ENCODE results near the gene UBTFL1. TPM values are rescaled to one million over a fixed set of nuclear protein-coding genes. Genes with fewer than 3 reads are reported as not detected.
"Not testable (repeated sequence)": the region's sequence is repeated elsewhere in the genome, so short reads cannot be mapped to it uniquely, and the experiment has no call there.

The UBTFL1 gene, protein sequence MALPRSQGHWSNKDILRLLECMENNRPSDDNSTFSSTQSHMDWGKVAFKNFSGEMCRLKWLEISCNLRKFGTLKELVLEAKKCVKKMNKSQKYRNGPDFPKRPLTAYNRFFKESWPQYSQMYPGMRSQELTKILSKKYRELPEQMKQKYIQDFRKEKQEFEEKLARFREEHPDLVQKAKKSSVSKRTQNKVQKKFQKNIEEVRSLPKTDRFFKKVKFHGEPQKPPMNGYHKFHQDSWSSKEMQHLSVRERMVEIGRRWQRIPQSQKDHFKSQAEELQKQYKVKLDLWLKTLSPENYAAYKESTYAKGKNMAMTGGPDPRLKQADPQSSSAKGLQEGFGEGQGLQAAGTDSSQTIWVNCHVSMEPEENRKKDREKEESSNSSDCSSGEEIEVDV
- total RNA-seq: not detected in 2 replicates

DNA sequence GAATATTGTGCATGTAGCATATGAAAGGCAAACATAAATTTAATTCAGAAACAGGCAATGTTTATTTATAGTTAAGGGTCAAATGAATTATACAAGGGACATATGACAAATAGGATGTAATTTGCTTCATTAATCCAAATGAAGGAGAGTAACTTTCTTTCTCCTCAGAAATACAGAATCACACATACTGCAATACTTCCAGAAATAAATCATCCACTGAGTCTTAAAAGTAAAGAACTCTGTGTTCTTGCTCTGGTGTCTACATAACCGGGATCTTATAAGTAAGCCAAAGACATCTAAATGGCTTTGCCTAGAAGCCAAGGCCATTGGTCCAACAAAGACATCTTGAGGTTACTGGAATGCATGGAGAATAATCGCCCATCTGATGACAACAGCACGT, at the start of gene UBTFL1:
Gene UBTFL1, plus strand, starts transcription at position 301 of the 400 bp plus-strand sequence. Its CDS starts 0 bp downstream, at position 301.
- not testable (repeated sequence) for DNase-seq (ENCODE audit: low read depth in 2 of 2)

GRCh38 chr11:90051591-90052209, 34.0 kb upstream of the UBTFL1 start:
- DNase-seq (ENCODE audit: low read depth in 2 of 2): not testable (repeated sequence)

- not testable (repeated sequence) for DNase-seq (ENCODE audit: low read depth in 2 of 2)
Observed at GRCh38 chr11:90052311-90052710, 33.4 kb upstream of the UBTFL1 start.

- DNase-seq (ENCODE audit: low read depth in 2 of 2): not testable (repeated sequence)
Observed at GRCh38 chr11:90053545-90053944, 32.2 kb upstream of the UBTFL1 start.

DNA sequence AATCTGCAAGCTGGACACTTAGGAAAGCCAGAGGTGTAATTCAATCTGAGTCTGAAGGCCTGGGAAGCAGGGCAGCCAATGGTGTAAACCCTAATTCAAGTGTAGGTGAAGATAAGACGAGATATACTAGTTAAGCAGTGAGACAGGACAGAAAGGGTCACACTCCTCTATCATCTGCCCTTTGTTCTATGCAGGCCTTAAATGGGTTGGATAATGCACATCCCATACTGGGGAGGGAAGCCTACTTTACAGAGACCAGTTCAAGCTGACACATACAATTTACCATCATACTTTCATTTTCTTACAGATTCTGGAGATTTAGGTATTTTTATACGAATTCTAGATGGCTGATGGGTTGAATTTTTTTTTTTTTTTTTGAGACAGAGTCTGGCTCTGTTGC, 3.0 kb downstream of the UBTFL1 start:
- DNase-seq (ENCODE audit: low read depth in 2 of 2): not testable (repeated sequence)

GRCh38 chr11:90095230-90095924, 9.6 kb downstream of the UBTFL1 start:
- not testable (repeated sequence) for DNase-seq (ENCODE audit: low read depth in 2 of 2)

DNA sequence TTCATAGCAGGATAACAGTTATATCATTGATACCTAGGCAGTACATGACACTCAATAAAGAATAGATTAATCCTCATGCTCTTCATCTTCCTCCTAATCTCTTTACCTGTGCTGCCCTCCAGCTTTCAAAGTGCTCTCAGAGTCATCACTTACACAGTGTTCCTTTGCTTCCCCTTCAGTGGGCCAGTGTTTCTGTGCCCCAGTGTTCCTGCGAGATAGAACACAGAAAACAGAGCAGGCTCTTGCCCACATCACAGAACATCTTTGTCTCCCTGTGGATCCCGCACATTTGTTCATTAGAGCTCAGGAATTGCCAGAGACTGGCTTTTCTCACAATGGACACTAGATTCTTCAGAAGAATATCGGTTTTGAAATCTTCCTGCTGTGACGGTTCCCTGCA, 12.5 kb downstream of the UBTFL1 start:
- not testable (repeated sequence) for DNase-seq (ENCODE audit: low read depth in 2 of 2)

DNA sequence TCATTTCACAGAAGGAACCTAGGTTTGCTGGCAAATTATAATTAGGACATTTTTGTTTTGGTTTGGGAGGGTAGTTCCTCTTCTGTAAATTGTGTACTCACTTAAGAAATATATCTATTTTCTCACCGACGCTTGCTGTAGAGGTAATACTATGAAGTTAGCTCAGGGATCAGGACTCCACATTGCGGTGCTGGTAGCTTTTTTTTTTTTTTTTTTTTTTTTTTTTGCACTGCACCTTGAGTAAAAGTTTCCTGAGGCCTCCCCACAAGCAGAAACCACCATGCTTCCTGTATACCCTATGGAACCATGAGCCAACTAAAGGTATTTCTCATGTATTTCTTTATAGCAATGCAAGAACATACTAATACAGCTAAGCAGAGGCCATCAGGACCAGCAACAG, 14.7 kb downstream of the UBTFL1 start:
- DNase-seq (ENCODE audit: low read depth in 2 of 2): no peak

DNA sequence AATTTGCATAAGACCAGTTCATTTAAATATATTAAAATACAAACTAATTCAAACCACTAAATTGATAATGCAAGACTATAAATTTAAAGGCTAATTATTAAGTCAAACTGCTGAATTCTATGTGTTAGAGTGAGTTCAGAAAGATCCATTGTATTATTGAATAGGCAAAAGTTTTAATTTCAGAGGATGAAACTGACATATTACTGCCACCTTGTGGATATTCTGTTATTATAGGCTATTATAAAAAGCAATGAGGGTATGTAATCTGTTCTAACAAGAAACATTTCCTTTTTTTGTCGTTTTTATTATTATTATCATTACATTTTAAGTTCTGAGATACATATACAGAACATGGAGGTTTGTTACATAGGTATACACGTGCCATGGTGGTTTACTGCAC, 27.8 kb downstream of the UBTFL1 start:
- DNase-seq (ENCODE audit: low read depth in 2 of 2): peak; percentile 7 to 8

- DNase-seq (ENCODE audit: low read depth in 2 of 2): no peak
Observed at GRCh38 chr11:90120191-90120590, 34.4 kb downstream of the UBTFL1 start.

- DNase-seq (ENCODE audit: low read depth in 2 of 2): no peak
Observed at GRCh38 chr11:90124371-90124770, 38.6 kb downstream of the UBTFL1 start.

GRCh38 chr11:90124946-90125345, 39.2 kb downstream of the UBTFL1 start:
- no peak for DNase-seq (ENCODE audit: low read depth in 2 of 2)

DNA sequence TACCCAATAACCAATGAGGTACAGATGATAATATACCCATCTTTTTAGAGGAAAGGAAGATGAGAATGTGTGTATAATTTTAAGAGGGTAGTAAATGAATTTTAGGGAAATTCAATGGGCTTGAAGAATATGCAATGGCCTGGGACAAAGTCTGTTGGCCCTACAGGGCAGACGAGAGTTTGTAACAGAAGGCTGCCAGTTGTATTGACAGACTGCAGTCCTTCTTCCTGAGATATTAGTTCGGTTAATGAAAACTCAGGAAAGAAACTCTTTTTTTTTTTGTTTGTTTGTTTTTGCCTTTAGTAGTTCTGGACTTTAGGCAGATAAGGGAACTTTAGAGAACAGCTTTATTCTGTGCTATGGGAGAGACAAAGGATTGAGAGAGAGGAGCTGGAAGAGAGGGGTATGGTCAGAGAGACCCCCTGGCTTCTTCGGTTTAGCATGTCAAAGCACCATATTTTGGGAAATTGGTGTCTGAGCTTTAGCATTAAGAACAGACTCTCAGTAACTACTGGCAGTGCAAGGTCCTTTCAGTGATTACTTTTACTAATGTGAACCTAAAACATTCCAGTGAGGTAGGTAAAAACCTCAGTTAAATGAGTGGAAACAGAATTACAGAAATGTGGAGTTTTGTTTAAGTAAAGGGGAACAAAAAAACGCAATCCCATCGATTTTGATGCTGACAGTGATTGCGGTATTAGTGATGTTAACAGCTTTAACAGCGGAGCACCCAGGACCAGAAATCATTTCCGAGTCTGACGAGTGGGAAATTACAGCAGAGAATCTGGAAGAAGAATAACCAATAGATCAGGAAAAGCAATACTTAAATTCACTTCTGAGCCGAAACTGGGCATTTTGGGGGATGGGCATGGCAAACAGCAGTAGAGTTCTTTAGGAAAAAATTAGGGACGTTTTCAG, 48.1 kb downstream of the UBTFL1 start:
- DNase-seq (ENCODE audit: low read depth in 2 of 2): no peak

DNA sequence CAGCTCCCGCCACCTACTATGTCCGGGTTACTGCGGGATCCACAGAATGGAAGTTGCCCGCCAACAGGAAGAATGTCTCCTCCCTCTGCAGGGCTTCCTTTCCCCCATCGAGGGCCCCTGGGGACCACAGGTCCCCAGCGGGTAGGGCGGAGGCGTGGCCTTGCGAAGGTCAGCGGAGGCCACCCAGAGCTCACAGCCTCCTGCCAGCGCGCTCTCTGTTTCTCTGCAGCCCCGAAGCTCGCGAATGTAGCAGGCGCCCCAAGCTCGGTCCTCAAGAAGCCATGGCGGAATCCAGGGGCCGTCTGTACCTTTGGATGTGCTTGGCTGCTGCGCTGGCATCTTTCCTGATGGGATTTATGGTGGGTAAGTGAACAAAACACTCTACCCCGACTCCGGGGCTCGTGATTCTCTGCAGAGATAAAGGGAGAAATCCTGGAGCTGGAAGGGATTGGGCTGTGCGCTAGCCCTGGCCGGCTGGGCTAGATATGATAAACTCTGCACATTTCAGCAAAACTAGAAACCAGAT, 48.8 kb downstream of the UBTFL1 start, which contains the start of gene NAALAD2:
Gene NAALAD2, plus strand, starts transcription at position 186 of the 526 bp plus-strand sequence. Its CDS starts 96 bp downstream, at position 282.
- DNase-seq (ENCODE audit: low read depth in 2 of 2): no peak

DNA sequence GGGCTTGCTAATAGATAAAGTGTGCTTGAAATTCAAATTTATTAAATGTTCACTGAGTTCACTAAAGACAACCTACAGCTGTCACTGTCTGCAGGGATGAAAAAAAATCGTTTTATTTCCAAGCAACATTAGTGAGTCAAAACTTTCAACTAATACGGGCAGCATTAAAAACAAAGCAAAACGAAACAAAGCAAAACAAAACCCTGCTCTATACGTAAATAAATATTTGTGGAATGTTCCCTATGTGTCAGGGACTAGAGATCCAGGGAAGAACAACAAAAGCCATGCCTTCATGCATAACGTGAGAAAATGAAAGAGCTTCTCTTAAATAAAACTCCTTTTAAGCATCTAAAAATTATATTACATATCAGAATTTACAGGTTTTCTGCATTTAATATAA, 49.3 kb downstream of the UBTFL1 start:
- no peak for DNase-seq (ENCODE audit: low read depth in 2 of 2)

Other genes starting within 250 kb of the UBTFL1 start
- under 0.01 TPM in 1 of 2 replicates, not detected in the other for gene TRIM64B, start 207.5 kb upstream of the UBTFL1 start, total RNA-seq
- gene TRIM49D1, start 163.7 kb upstream of the UBTFL1 start, total RNA-seq: not detected in 2 replicates
- gene TRIM49D2, start 161.9 kb upstream of the UBTFL1 start, total RNA-seq: not detected in 2 replicates
- not detected in 2 replicates for gene TRIM64, start 119.9 kb upstream of the UBTFL1 start, total RNA-seq
- gene TRIM49C, start 54.8 kb upstream of the UBTFL1 start, total RNA-seq: not detected in 2 replicates
- gene NAALAD2, start 48.7 kb downstream of the UBTFL1 start, total RNA-seq: 0.26 and 0.51 TPM in 2 replicates
- 21.1 and 23.4 TPM in 2 replicates for gene CHORDC1, start 137.1 kb downstream of the UBTFL1 start, total RNA-seq

Measured in dermis microvascular lymphatic vessel endothelial cell (primary cell).